ENCODE results near the gene COL1A1. TPM values are rescaled to one million over a fixed set of nuclear protein-coding genes. Genes with fewer than 3 reads are reported as not detected.
A peak's percentile ranks its signal among the peaks of the same experiment; 100 is the strongest.

The COL1A1 gene
- total RNA-seq, 1 experiment from 2014 or later: 23.4 TPM

DNA sequence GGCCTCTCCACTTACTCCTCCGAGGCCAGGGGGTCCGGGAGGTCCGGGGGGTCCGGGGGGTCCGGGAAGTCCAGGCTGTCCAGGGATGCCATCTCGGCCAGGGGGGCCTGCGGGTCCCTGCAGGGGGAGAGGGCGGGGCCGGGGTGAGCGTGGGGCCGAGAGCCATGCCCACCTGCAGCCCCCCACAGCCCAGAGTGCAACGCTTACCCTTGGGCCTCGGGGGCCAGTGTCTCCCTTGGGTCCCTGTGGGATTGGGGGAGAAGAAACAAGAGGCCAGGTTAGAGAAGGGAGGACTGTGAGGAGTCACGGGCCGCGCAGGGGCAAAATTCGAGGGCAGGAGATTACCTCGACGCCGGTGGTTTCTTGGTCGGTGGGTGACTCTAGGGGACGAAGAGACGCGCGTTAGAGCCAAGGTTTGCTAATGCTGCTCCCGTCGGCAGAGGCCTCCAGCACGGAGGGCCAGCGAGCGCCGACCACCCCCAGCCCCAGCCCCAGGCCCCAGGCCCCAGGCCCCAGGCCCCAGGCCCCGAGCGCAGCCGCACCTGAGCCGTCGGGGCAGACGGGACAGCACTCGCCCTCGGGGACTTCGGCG is 2.1 kb downstream of the COL1A1 start:
- no peaks in the 10 kb centered on the region for H3K36me3 ChIP-seq (ENCODE audit: control insufficient read depth, insufficient read depth, low read length)
- Mint-ChIP-seq H3K4me3 (ENCODE audit: unreplicated experiment) (peak overlapping the region; percentile 73), H3K36me3 (ENCODE audit: insufficient read depth, unreplicated experiment) (peaks cover 6% of the 10 kb centered on the region), H3K27ac (ENCODE audit: unreplicated experiment) (no peak overlapping the region), H3K27me3 (ENCODE audit: insufficient read depth, unreplicated experiment) (no peaks in the 10 kb centered on the region), H3K9me3 (ENCODE audit: unreplicated experiment) (no peaks in the 10 kb centered on the region), H3K4me1 (ENCODE audit: low read depth, unreplicated experiment) (peaks cover 11% of the 10 kb centered on the region)
- 0 out of 2 replicates have a peak, but pooled peaks cover 1% of the 10 kb centered on the region for H3K27me3 ChIP-seq (replicated peaks; ENCODE audit: control insufficient read depth, insufficient read depth, low read length)
- POLR2A ChIA-PET: no interaction called here
- intact Hi-C loops (cut with micrococcal nuclease; ENCODE audit: unreplicated experiment): no loop called here
- no peak for DNase-seq
- TF ChIP-seq, protein P1, sequence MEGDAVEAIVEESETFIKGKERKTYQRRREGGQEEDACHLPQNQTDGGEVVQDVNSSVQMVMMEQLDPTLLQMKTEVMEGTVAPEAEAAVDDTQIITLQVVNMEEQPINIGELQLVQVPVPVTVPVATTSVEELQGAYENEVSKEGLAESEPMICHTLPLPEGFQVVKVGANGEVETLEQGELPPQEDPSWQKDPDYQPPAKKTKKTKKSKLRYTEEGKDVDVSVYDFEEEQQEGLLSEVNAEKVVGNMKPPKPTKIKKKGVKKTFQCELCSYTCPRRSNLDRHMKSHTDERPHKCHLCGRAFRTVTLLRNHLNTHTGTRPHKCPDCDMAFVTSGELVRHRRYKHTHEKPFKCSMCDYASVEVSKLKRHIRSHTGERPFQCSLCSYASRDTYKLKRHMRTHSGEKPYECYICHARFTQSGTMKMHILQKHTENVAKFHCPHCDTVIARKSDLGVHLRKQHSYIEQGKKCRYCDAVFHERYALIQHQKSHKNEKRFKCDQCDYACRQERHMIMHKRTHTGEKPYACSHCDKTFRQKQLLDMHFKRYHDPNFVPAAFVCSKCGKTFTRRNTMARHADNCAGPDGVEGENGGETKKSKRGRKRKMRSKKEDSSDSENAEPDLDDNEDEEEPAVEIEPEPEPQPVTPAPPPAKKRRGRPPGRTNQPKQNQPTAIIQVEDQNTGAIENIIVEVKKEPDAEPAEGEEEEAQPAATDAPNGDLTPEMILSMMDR (IDR thresholded peaks at IDR 0.05; ENCODE audit: insufficient read depth in 1 of 2, low read depth in 1 of 2, low read length in 1 of 2, severe bottlenecking in 1 of 2, unreplicated experiment in 1 of 2): no peak
- no TSS peak for BruUV-seq (replicated peaks)
- peak overlapping the region; percentile 42 for H3K4me3 ChIP-seq (ENCODE audit: low read depth, low read length)
- H3K9me3 ChIP-seq: no peaks in the 10 kb centered on the region
- CTCF ChIA-PET: interaction anchor here (0.6 to 4.1 kb wide), 29 partner anchors 13 to 344 kb away, joined by 3 to 245 read pairs (median 7); partner anchors contain the start of genes TMEM92 and XYLT2
- peaks cover 15% of the 10 kb centered on the region for H3K4me1 ChIP-seq

DNA sequence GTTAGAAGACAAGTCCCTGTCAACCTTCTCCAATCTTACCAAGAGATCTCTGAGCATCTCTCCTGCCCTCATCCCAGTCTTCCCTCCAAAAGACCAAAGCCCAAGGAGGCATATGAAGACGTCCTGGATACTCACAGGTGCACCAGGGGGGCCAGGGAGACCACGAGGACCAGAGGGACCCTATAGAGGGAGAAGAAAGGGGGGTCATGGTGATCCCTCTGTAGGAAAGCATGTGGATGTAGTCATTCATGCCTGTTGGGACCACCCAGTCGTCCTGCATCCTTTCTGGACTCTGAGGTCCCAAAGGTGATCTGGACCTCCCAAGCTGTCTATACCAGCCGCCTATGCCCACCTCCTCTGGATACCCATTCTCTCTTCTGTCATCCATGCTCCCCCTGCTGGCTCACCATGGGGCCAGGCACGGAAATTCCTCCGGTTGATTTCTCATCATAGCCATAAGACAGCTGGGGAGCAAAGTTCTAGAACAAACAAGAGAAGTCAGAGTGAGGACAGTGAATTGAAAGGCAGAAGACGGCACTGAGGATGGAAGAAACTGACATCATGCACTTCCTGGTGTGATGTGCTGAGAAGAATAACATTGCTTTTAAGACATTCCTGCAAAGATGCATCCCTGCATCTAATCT is 3.3 kb downstream of the COL1A1 start:
- H3K36me3 Mint-ChIP-seq (ENCODE audit: insufficient read depth, unreplicated experiment): peaks cover 6% of the 10 kb centered on the region
- BruUV-seq (replicated peaks): no TSS peak
- no peaks in the 10 kb centered on the region for H3K36me3 ChIP-seq (ENCODE audit: control insufficient read depth, insufficient read depth, low read length)
- ChIA-PET POLR2A (interaction anchor here (0.6 kb wide), 1 partner anchor 62 kb away, joined by 4 read pairs; no protein-coding TSS in a partner anchor), CTCF (interaction anchor here (0.6 to 5.1 kb wide), 27 partner anchors 10 to 434 kb away, joined by 3 to 99 read pairs (median 4); partner anchors contain the start of genes FAM117A, SGCA, TAC4 and TMEM92)
- peaks cover 15% of the 10 kb centered on the region for H3K4me1 ChIP-seq
- 0 out of 2 replicates have a peak, but pooled peaks cover 1% of the 10 kb centered on the region for H3K27me3 ChIP-seq (replicated peaks; ENCODE audit: control insufficient read depth, insufficient read depth, low read length)
- intact Hi-C loops (cut with micrococcal nuclease; ENCODE audit: unreplicated experiment): loop anchor here (1.0 kb wide), 2 partner anchors 29 to 337 kb away; no protein-coding TSS in a partner anchor
- peak; percentile 91 to 94 for DNase-seq
- H3K27ac Mint-ChIP-seq (ENCODE audit: unreplicated experiment): no peak overlapping the region
- peaks cover 11% of the 10 kb centered on the region for H3K4me1 Mint-ChIP-seq (ENCODE audit: low read depth, unreplicated experiment)
- H3K4me3 Mint-ChIP-seq (ENCODE audit: unreplicated experiment): peak overlapping the region; percentile 73
- no peaks in the 10 kb centered on the region for H3K9me3 ChIP-seq
- TF ChIP-seq, protein P1 (IDR thresholded peaks at IDR 0.05; ENCODE audit: insufficient read depth in 1 of 2, low read depth in 1 of 2, low read length in 1 of 2, severe bottlenecking in 1 of 2, unreplicated experiment in 1 of 2): peak; percentile 99
- H3K9me3 Mint-ChIP-seq (ENCODE audit: unreplicated experiment): no peaks in the 10 kb centered on the region
- no peak overlapping the region for H3K4me3 ChIP-seq (ENCODE audit: low read depth, low read length)
- H3K27me3 Mint-ChIP-seq (ENCODE audit: insufficient read depth, unreplicated experiment): no peaks in the 10 kb centered on the region

DNA sequence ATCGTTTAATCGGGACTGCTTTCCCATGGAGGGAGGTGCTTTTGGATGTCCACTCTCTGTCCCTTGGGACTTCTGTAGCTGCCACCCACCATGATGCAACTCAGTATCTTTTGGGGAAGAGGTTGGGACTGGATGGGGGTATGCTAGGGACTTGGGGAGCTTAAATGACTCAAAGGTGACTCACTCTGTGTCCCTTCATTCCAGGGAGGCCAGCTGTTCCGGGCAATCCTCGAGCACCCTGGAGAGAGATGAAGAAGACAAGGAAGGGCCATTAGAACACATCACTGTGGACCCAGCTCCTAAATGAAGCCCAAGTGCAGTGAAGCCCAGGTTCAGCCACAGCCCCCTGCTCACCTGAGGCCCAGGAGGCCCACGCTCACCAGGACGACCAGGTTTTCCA is 4.6 kb downstream of the COL1A1 start:
- H3K4me1 ChIP-seq: peaks cover 15% of the 10 kb centered on the region
- no peak overlapping the region for H3K4me3 Mint-ChIP-seq (ENCODE audit: unreplicated experiment)
- no peak overlapping the region for H3K4me3 ChIP-seq (ENCODE audit: low read depth, low read length)
- H3K27me3 Mint-ChIP-seq (ENCODE audit: insufficient read depth, unreplicated experiment): no peaks in the 10 kb centered on the region
- H3K4me1 Mint-ChIP-seq (ENCODE audit: low read depth, unreplicated experiment): peaks cover 11% of the 10 kb centered on the region
- TF ChIP-seq, protein P1 (IDR thresholded peaks at IDR 0.05; ENCODE audit: insufficient read depth in 1 of 2, low read depth in 1 of 2, low read length in 1 of 2, severe bottlenecking in 1 of 2, unreplicated experiment in 1 of 2): no peak
- no peaks in the 10 kb centered on the region for H3K36me3 ChIP-seq (ENCODE audit: control insufficient read depth, insufficient read depth, low read length)
- POLR2A ChIA-PET: interaction anchor here (0.6 kb wide), 1 partner anchor 102 kb away, joined by 3 read pairs; no protein-coding TSS in a partner anchor
- H3K27me3 ChIP-seq (replicated peaks; ENCODE audit: control insufficient read depth, insufficient read depth, low read length): no peaks in the 10 kb centered on the region
- intact Hi-C loops (cut with micrococcal nuclease; ENCODE audit: unreplicated experiment): no loop called here
- peaks cover 6% of the 10 kb centered on the region for H3K36me3 Mint-ChIP-seq (ENCODE audit: insufficient read depth, unreplicated experiment)
- H3K9me3 Mint-ChIP-seq (ENCODE audit: unreplicated experiment): no peaks in the 10 kb centered on the region
- no TSS peak for BruUV-seq (replicated peaks)
- H3K9me3 ChIP-seq: no peaks in the 10 kb centered on the region
- CTCF ChIA-PET: interaction anchor here (1.0 to 5.1 kb wide), 9 partner anchors 19 to 433 kb away, joined by 3 to 99 read pairs (median 4); partner anchors contain the start of genes FAM117A and TMEM92
- no peak for DNase-seq
- no peak overlapping the region for H3K27ac Mint-ChIP-seq (ENCODE audit: unreplicated experiment)

Measured in Caco-2 (cell line).